ENCODE results near the gene EPS8.
"Not testable (repeated sequence)": the region's sequence is repeated elsewhere in the genome, so short reads cannot be mapped to it uniquely, and the experiment has no call there.

EPS8 gene

GRCh38 chr12:15752785-15753184, 36.4 kb downstream of the EPS8 start:
- DNase-seq = no peak

GRCh38 chr12:15751741-15752140, 37.4 kb downstream of the EPS8 start:
- no peak for DNase-seq

DNA sequence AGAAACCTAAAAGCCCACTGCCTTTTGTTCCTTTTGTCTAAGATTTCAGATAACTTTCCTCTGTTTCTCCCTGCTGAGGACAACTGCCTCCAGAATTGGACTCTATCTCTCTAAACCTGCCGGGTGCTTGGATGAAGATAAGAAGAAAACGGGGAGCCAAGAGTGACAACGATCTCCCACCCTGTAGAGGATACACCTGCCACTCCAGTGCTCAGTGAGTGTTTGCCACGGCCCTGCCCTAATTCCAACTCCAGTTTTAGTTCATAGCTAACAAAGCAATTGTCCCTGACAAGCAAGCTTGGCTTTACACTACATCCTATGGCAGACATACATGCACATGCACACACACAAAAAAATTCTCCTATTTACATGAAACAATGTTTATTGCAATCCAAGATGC, 39.3 kb downstream of the EPS8 start:
- DNase-seq = no peak

DNA sequence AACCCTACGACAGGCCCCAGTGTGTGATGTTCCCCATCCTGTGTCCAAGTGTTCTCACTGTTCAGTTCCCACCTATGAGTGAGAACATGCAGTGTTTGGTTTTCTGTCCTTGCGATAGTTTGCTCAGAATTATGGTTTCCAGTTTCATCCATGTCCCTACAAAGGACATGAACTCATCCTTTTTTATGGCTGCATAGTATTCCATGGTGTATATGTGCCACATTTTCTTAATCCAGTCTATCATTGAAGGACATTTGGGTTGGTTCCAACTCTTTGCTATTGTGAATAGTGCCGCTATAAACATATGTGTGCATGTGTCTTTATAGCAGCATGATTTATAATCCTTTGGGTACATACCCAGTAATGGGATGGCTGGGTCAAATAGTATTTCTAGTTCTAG, 47.3 kb downstream of the EPS8 start:
- not testable (repeated sequence) for DNase-seq

GRCh38 chr12:15741082-15741481, 48.1 kb downstream of the EPS8 start:
- DNase-seq = no peak

- not testable (repeated sequence) for DNase-seq
Observed at GRCh38 chr12:15740389-15740788, 48.8 kb downstream of the EPS8 start.

DNA sequence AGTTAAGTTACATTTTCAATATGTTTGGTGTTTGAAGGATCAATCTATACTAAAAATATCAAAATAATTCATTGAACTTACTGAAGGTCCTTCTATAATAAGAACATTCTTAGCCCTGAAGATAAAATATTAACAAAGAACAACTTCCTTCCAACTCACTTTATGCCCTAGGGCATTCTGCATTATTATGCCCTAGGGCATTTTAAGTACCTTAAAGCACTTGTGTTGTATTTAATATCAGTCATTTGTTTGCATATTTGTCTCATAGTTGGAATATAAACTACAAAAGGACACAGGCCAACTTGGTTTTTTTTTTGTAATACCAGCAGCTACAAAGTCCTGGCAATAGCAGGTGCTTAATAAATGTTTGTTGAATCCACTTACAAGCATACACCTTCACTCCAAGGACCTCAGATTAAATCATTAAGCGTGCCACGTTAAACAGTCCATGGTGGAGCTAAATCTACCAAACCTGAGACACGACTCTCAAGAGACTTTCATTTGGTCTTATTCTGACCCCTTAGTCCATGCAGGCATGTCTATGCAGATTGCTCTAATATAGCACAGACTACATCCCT, 50.7 kb downstream of the EPS8 start:
- no peak for DNase-seq

- DNase-seq = no peak
Observed at GRCh38 chr12:15735837-15736615, 53.2 kb downstream of the EPS8 start.

- no peak for DNase-seq
Observed at GRCh38 chr12:15733136-15733535, 56.1 kb downstream of the EPS8 start.

DNA sequence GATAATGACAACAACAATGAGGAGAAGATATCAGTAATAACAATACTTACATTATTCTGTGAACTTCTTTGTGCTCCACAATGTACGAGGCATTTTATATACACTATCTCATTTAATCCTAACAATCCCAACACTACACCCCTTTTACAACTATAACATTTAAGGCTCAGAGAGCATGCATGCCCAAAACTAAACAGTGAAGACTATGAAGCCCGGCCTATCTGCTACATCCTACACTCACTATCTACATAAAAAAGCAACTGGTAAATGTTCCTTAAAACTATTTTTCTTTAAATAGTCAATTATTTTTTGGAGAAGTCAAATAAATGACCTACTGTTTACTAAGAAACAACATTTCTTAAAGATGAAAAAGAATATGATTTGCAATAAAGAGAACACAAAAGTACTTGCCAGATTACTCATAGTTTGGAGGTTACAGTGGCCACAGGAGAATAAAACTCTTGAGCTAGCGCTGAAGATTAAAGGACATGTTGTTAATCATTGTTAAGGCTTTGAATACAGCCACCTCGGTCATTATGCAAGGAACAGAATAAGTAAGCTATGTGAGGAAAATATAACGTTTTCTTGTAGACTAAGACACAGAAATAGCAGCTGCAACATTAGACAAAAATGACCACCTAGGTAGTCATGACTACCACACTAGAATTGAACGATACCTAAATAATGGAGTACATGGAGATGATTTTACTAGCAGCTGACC, 56.7 kb downstream of the EPS8 start:
- DNase-seq = no peak

DNA sequence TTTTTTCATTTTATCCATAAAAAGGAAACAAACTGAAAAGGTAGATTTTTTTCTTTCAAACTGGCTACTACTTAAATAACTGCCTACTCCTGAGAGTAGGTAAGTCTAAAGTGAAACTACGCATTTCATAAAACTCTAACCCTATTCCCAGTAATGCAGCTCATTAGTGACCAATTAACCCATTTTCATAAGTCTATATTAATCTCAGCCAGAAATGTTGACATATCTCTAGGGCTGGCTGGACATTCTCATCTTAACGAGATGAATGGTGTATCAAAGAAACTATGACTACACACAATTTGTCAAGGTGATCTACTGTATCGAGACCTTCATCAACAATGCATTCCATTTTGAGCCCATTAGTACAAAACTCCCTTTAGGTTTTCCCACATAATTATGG, 57.2 kb downstream of the EPS8 start:
- DNase-seq = no peak

DNA sequence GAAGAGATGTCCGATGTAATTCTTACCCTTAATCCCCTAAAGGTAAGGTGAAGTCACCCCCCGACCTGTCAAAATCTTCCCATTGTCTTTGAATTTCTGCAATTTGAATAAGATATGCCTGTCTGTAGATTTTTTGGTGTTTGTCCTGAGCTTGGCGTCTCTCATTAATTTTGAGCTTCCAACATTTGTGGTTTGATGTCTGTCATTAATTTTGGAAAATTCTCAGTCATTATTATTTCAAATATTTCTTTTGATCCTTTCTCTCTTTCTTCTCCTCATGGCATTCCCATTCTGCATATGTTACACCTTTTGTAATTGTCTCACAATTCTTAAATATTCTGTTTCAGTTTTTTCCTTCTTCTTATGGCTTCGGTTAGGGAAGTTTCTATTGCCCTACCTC, 60.1 kb downstream of the EPS8 start:
- DNase-seq = no peak

- DNase-seq = no peak
Observed at GRCh38 chr12:15728118-15728598, 61.0 kb downstream of the EPS8 start.

GRCh38 chr12:15726878-15727150, 62.4 kb downstream of the EPS8 start:
- DNase-seq = no peak

DNA sequence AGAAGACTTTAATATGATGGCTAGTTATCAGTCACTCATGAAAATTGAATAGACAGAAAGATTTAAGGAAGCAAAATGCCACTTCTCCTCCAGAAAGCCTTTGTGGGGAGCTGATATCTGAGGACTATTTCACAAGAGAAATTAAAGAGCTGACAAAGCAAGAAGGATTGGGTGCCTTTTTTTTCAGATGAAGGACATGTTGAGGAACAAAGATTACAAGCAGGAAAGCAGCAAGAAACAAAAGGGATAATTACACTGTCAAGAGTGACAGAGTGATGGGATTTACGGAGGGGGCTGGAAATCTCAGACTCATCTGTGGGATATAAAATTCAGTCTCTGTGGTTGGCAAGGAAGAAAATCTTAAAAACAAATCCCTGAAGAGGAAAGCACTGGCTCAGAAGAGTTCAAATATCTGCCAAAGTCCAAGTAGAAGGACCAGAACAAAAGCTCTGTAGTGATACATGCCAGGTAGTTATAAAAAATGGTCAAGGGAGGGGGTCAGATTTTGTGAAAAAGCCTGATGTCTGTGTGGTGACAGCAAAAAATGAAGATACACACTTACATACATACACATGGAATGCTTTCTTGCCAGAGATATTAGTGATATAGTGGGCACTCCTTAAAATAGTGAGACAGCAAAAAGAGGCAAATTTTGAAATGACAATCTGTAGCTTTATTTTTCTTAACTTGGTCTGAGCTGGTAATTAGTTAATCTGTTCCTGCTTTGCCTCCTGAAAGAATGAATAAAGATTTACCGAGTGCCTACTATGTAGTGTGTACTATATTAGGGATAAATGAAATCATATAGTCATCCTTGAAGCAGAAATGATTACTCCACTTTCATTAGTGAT, 62.9 kb downstream of the EPS8 start:
- DNase-seq = no peak

- DNase-seq = no peak
Observed at GRCh38 chr12:15722951-15723350, 66.2 kb downstream of the EPS8 start.

GRCh38 chr12:15721316-15722115, 67.7 kb downstream of the EPS8 start:
- no peak for DNase-seq

DNA sequence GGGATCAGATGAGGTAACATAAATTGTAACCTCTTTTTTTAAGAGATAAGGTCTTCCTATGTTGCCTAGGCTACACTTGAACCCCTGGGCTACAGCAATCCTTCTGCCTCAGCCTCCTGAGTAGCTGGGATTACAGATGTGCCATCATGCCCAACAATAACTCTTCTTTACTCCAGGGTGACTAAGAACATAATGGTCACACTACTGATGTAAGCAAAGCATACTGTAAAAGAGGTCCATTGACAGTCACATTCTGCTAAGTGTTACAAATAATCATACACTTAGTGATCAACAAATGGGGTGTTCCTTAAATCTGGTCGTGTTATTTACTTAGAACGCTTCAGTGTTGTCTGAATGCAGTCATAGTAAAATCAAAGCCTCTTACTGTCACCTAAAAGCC, 68.9 kb downstream of the EPS8 start:
- no peak for DNase-seq

GRCh38 chr12:15719230-15719629, 70.0 kb downstream of the EPS8 start:
- DNase-seq = no peak

- DNase-seq = no peak
Observed at GRCh38 chr12:15717940-15718567, 71.1 kb downstream of the EPS8 start.

DNA sequence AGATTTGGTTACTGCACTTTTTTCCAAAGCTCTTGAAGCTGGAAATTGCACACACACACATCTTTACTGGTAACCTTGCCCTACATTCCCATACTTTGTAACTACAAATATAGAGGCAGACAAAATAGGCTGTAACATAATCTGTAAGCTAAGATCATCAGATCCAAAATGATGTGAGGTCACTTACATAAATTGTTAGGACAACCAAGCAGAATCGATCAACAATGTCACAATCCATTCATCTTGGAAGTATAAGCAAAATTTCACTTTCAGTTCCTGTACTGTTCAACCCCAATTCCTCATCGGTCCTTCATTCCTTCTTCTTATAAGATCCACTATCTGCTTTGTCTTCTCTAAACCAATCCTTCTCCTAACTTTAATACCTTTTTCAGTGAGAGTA, 72.6 kb downstream of the EPS8 start:
- DNase-seq = no peak

GRCh38 chr12:15714256-15714655, 74.9 kb downstream of the EPS8 start:
- no peak for DNase-seq

Measured in RPMI8226 (cell line).